ENCODE measurements around the gene CLDN16.

DNA sequence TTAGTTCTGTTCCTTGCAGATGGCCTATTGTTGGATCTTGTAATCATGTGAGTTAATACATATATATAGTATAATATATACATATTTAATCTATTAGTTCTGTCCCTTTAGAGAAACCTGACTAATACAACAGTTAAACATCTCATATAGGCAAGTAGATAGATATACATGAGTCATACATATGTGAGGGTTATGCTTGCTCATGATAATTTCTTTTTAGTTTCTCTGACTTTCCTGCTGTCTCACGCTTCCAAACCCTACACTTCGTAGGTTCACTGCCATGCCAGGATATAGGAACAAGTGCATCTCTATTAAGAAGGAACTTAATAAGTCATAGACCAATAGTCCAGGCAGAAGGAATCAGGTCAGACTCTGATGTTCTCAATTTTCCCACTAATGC lies 16.8 kb upstream of the CLDN16 start:
- TF ChIP-seq, protein P1, sequence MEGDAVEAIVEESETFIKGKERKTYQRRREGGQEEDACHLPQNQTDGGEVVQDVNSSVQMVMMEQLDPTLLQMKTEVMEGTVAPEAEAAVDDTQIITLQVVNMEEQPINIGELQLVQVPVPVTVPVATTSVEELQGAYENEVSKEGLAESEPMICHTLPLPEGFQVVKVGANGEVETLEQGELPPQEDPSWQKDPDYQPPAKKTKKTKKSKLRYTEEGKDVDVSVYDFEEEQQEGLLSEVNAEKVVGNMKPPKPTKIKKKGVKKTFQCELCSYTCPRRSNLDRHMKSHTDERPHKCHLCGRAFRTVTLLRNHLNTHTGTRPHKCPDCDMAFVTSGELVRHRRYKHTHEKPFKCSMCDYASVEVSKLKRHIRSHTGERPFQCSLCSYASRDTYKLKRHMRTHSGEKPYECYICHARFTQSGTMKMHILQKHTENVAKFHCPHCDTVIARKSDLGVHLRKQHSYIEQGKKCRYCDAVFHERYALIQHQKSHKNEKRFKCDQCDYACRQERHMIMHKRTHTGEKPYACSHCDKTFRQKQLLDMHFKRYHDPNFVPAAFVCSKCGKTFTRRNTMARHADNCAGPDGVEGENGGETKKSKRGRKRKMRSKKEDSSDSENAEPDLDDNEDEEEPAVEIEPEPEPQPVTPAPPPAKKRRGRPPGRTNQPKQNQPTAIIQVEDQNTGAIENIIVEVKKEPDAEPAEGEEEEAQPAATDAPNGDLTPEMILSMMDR (IDR thresholded peaks at IDR 0.05), result no peak
- no peak for TF ChIP-seq EP300 (IDR thresholded peaks at IDR 0.05)
- TF ChIP-seq POLR2A (IDR thresholded peaks at IDR 0.05), result no peak

Measured in ovary (tissue), 3 donors.